Stimulated activated naive CD8-positive, alpha-beta T cell treated with anti-CD3 and anti-CD28 coated beads, Interleukin-15, Interleukin-2, amounts not matched to agents 100 U/mL and 50 U/mL, for 24 hours (primary cell): ENCODE results near the gene SIRPA.

Experiments
- ATAC-seq: fragments of 150-1000 bp; cut with Tn5 transposase; one replicate; pipeline ENCODE4 v1.10.0; 2021
- DNase-seq: peaks from one replicate; pipeline ENCODE4 v3.0.0; 2021

The SIRPA gene

GRCh38 chr20:1888796-1889463 lies 6.3 kb upstream of the SIRPA start:
- peak; percentile 29 for ATAC-seq
- no peak for DNase-seq

- ATAC-seq (no peak), DNase-seq (no peak)
Measured at GRCh38 chr20:1890469-1891262, 4.5 kb upstream of the SIRPA start.

- DNase-seq (no peak), ATAC-seq (no peak)
Measured at GRCh38 chr20:1891263-1892118, 3.7 kb upstream of the SIRPA start.

GRCh38 chr20:1892119-1892385 lies 3.2 kb upstream of the SIRPA start:
- no peak for ATAC-seq
- DNase-seq = no peak

- no peak for ATAC-seq
- no peak for DNase-seq
Measured at GRCh38 chr20:1893721-1894470, 1.3 kb upstream of the SIRPA start.

- peak; percentile 47 for ATAC-seq
- peak; percentile 15 for DNase-seq
Measured at GRCh38 chr20:1894471-1894950, 696 bp upstream of the SIRPA start.

- ATAC-seq = no peak
- no peak for DNase-seq
Measured at GRCh38 chr20:1895674-1896483, 672 bp downstream of the SIRPA start.

- ATAC-seq (no peak), DNase-seq (no peak)
Measured at GRCh38 chr20:1896484-1897258, 1.5 kb downstream of the SIRPA start.

- ATAC-seq (no peak), DNase-seq (no peak)
Measured at GRCh38 chr20:1897541-1897940, 2.3 kb downstream of the SIRPA start.

- ATAC-seq (peak; percentile 33), DNase-seq (peak; percentile 16)
Measured at GRCh38 chr20:1897965-1898464, 2.8 kb downstream of the SIRPA start.

- ATAC-seq = no peak
Measured at GRCh38 chr20:1898482-1899240, 3.5 kb downstream of the SIRPA start.

GRCh38 chr20:1899241-1899525 lies 4.0 kb downstream of the SIRPA start:
- ATAC-seq (no peak), DNase-seq (no peak)

More at GRCh38 chr20:1898482-1899240, 3.5 kb downstream of the SIRPA start:
- no peak for DNase-seq

GRCh38 chr20:1900321-1900801 lies 5.2 kb downstream of the SIRPA start:
- ATAC-seq (no peak), DNase-seq (no peak)

GRCh38 chr20:1901704-1902103 lies 6.5 kb downstream of the SIRPA start:
- DNase-seq (no peak), ATAC-seq (no peak)

- DNase-seq (no peak), ATAC-seq (no peak)
Measured at GRCh38 chr20:1902188-1902587, 7.0 kb downstream of the SIRPA start.

- ATAC-seq = no peak
Measured at GRCh38 chr20:1904135-1904534, 8.9 kb downstream of the SIRPA start.

GRCh38 chr20:1905009-1905408 lies 9.8 kb downstream of the SIRPA start:
- DNase-seq (no peak), ATAC-seq (no peak)

More at GRCh38 chr20:1904135-1904534, 8.9 kb downstream of the SIRPA start:
- DNase-seq = no peak

- DNase-seq = no peak
- ATAC-seq = no peak
Measured at GRCh38 chr20:1905693-1906092, 10.5 kb downstream of the SIRPA start.

GRCh38 chr20:1906361-1907051 lies 11.3 kb downstream of the SIRPA start:
- no peak for ATAC-seq

More at GRCh38 chr20:1906361-1907051, 11.3 kb downstream of the SIRPA start:
- no peak for DNase-seq
